ENCODE measurements around the gene PNLIPRP2.

The PNLIPRP2 gene

DNA sequence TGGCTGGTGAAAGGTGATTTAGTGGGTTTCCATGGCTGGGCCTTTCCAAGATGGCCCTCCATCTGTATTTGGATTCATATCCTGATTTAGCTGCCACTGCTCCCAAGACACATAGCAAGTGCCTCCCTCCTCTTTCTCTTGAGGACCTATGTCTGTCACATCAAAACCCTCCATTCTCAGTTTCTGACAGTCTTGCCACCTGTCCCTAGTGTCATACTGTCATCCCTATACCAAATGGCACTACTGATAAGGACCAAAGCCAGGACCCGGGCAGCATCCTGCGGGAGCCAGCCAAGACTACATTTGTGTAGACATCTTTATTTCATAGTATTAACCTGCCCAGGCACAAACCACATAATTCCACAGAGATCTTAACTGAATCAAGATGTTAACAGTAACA is 34.8 kb downstream of the PNLIPRP2 start:
- DNase-seq (ENCODE audit: low spot score), result no peak

DNA sequence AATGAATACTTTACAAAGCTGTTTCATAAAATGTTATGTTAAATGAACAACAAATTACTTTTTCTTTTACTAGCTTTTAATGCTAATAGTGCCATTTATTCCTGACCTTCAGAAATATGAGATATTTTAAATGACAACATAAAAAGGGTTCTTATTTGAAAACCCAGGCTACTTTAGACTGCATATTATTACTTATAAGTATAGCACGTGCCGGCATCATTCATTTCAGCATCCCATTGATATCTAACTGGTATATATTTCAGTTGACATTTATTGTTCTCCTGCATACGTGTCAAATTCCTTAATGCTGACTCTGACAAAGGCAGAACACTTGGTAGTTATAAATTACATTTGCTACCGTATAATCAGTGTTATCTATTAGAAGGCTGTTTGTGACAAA is 35.3 kb downstream of the PNLIPRP2 start:
- DNase-seq (ENCODE audit: low spot score), result no peak

DNA sequence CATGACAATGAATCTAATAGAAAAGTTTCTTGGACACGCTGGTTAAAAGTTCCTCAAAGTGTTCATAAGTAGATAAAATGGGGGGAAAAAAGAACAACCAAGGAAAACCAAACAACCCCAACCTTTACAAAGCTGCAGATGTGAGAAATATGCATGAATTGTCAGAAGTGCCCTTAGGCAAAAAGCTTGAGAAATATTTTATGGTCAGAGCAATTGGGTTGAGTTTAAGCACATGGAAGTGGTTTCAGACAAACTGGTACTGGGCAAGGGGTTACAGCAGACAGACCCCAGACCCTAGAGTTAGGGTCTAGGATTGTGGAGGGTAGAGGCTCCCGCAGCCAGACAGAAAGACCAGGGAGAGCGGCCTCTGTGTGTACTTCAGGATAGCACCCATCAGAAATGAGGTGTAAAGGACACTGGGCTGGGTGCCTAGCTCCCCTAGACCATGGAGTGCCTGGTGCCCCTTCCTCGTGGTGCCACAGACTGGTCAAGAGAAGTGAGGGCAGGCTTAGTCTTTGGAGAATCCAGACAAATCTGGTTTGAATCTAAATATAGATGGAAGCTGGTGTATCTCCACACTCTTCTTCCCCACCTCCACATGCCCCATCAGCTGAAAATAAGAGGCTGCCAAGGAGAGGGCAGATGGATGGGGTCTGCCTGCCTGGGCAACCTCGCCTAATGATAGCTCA is 37.3 kb downstream of the PNLIPRP2 start:
- DNase-seq (ENCODE audit: low spot score), result no peak

DNA sequence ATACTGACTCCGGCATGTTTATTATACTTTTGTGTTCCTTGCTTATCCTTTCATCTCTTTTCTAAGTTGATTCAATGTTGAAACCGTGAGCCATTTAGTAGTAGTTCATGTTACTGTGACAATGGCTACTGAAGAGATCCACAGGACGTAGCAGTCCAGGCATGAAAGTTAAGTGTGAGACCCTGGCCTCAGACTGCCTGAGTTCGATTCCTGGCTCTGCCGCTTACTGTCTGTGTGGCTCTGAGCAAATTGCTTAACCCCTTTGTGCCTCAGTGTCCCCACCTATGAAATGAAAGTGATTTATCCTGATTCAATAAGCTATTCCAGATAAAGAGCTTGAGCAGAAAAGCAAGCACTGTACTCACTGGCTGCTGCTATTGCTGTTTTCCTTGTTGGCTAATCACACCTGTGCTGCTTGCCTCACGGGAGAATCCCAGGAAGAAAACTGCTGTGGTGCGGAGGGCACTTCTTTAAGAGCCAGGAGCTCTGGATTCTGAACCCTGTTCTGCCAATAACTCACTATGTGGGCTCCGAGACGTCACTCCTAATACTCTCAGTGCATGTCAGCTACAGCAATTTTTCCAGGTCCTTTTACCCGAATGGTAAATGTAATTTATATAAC is 38.4 kb downstream of the PNLIPRP2 start:
- no peak for DNase-seq (ENCODE audit: low spot score)

DNA sequence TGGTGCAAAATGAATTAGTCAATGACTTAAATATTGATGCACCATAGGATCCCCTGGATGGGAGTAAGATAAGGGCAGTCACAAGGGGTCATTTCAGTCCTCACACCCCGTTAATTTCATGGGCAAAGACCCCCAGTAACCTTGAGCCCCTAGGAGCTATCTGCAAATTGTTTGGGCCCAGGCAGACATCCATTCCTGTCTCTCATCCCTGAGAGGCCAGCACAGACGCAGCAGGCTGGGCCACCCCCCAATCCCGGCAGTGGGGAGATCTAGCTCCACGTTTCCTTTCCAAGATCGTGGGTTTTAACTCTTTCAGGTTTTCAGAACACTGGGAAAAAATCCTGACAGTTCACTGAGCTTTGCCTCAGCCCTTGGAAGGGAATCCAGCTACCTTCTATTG is 40.1 kb downstream of the PNLIPRP2 start:
- no peak for DNase-seq (ENCODE audit: low spot score)

DNA sequence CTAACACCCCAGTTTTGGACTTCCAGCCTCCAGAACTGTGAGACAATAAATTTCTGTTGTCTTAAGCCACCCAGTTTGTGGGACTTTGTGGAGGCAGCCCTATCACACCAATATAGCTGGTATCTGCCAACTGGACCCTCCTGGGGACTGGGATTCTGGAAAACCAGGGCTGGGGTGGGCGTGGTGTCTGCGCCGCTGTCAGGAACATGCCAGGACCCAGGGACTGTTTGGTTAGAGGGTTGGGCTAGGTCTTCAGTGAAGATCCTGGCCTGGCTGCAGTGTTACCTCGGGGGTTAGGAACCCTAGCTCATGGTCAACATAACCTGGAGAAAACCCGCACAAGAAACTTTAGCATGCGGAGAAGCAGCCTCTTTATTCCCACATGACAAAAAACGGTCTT is 42.6 kb downstream of the PNLIPRP2 start:
- DNase-seq (ENCODE audit: low spot score), result no peak

DNA sequence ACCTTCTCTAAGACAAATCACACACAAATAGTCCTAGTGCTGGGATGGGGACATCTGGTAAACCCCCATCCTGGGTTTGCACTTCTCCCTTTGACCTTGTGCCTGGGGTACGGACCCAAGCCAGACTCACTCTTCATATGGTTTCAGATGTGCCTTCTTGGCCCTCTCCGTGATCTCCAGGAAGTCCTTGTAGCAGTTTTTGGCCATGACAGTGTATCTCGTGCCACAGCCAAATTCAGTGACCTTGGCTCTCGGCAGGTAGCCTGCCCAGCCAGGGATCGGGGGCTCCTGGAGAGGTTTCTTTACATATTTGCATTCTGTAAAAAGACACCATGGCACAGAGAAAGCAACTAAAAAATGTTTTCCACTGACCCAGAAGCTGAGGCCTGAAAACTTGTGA is 43.9 kb downstream of the PNLIPRP2 start:
- DNase-seq (ENCODE audit: low spot score), result no peak

DNA sequence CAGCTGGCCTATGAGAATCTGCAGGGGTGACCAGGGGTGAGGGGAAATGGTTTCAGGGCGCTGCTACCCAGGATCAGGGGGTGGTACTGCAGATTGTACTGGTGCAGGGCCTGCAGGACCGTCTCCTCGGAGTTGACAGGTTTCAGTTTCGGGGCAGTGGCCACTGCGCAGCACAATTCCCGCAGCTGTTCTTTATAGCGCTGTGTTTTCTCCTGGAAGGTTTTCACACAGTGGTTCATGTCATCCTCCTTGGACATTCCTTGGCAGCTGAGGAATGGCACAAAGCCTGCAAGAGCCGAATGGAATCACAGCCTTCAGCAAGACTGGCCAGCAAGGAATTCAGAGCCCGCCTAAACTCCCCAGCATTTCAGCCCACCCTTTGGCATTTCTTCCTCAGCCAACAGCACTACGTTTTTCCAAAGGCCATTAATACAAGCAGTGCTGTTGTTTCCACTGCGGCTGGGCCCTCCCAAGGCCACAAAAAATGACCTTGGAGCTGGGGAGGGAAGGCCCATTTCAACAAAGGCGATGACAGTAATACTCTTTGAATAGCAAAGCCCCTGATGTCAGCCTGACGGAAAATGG is 44.9 kb downstream of the PNLIPRP2 start:
- DNase-seq (ENCODE audit: low spot score), result no peak

DNA sequence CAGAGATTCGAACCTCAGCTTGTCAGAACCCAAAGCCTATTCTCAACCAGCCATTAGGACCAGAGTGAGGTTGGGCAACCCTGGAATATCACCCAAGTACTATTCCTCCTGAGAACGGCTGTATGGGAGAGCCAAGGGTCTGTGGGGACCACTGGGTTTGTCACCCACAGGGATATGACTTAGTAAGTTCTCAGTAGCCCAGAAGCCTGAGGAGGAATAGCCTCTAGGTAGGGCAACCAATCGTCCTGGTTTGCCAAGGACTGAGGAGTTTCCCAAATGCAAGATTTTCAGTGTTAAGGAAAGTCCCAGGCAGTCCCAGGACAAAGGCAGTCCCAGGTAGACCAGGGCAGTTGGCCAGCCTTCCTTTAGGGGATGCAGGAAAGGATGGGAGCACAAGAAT is 46.7 kb downstream of the PNLIPRP2 start:
- DNase-seq (ENCODE audit: low spot score), result no peak

DNA sequence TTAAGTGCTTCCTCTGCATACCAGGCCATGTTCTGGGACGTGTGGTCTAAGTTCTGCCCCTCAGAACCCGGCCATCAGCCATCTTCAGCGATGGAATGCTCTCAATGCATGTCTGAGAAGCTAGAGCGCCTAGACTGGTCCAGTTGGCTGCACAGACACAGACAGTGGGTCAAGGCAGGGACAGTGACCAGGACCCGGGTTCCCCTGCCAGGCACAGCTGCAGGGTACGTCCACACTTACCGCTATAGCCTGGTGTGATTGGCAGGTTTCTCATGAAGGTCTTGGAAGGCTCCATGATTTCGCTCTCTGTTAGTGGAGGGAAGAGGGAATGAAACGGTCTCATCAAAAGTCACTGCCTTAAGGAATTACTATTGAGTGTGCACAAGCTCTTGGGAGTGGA is 47.3 kb downstream of the PNLIPRP2 start:
- no peak for DNase-seq (ENCODE audit: low spot score)

DNA sequence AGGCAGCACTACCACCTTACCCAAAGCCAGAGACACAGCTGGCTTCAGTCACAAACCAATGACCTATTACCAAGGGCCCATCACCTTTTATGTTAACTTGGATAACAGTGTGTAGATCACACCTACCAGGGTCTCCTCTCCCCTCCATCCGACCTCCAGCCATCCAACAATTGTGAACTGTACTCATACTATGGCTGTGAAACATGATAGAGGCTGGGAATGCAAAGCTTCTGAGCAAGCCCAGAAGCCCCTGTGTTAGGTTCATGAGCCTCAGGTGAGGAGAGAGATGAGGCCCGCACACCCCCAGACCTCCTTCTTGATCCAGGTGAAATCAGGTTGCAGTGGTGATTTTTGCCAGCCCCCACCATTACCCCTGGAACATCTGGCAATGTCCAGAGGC is 47.7 kb downstream of the PNLIPRP2 start:
- no peak for DNase-seq (ENCODE audit: low spot score)

DNA sequence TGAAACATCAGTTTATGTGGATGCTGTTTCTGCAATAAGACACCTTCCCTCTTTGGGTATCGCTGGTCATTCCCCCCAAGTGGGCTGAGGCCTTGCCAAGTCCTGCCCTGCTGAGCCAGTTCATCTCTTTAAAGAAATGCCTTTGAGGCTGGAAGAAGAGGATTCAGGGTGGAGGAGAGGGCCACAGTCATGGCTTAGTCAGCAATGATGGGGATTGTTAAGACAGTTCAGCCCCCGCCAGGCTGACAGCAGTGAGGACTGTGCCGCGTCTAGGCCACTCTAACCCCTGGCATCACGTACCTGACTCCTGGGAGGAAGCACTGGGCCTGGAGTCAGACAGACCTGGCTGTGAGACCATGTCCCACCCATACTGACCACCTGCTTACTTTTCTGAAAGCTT is 48.3 kb downstream of the PNLIPRP2 start:
- DNase-seq (ENCODE audit: low spot score), result no peak

DNA sequence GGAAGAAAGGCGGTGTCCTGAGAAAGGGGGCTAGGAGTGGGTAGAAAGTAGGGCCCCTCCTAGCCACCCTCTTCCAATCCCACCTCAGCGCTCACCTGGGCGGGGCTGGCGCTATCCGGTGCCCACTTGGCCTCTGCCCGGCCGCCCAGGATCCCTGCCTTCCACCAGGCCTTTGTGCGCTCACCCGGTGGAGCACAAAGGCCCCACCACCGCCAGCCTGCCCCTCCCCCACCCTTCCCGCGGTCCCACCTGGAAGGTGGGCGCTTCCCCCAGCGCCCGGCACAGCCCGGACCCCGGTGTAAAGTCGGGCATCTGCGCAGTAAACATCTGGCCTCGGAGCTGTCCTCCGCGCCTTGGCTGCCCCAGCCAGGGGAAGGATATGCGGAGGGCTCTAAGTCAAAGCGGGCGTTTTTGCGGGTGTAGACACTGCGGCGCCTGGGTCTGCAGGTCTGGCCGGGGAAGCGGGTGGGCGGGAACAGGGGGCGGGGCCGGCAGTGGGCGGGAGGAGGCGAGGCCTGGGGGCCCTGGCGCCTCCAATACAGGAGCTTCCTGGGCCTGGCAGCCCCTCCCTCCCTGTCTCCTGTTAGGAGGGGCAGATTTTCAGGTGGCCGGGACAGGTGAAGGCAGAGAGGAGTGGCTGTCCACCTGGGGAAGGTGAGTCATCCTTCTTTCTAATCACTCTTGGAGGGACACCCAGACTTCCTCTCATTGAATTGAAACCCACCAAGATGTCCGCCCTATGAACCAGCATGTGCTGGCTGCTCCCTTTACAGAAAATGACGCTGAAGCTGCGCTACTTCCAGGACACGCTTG is 49.3 kb downstream of the PNLIPRP2 start:
- DNase-seq (ENCODE audit: low spot score), result no peak

DNA sequence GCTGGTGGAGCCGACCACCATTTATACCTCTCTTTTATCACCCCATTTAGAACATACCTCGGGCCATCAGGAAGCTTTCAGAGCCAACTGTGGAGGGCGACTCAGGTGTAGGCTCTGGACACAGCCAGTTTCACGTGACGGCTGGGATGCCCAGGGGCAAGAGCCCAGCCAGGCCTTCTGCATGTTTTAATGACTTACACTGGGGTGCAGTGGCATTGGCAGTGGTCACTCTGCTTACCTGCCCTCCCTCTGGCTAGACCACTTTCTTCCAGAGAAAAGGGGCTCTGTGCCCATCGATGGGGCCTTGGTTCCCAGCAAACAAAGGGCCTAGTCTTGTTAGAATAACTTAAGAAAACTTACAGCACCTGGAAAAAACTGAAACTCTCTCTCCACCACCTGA is 50.0 kb downstream of the PNLIPRP2 start:
- DNase-seq (ENCODE audit: low spot score), result no peak

DNA sequence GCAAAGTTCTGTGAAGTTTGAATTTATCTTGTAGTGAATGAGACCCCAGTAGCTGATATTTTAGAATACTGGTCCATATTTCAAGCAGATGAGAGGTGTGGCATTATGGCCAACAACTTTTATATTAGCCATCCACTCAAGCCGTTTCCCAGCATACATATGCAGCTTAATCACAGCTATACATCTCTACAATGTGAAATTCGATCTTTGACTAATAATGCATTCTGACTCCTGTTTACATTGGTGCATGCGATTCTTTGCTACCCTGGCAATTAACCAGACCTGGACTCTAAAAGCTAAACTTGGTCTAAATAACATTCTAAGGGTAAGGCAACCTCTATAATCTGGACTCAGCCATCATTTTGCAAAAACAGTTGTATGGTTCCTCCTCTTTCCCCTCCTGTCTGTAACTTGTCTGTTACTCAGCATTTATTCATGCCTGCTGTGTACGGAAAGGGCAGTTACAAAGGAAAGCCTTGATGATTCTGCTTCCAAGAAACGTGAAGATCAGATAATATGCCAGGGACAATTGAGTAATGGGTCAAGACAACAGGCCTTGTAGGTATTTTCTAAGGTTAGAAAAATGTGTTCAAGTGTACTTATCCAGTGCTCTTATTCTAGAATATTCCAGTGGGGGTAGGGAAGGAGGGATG is 50.6 kb downstream of the PNLIPRP2 start:
- no peak for DNase-seq (ENCODE audit: low spot score)

DNA sequence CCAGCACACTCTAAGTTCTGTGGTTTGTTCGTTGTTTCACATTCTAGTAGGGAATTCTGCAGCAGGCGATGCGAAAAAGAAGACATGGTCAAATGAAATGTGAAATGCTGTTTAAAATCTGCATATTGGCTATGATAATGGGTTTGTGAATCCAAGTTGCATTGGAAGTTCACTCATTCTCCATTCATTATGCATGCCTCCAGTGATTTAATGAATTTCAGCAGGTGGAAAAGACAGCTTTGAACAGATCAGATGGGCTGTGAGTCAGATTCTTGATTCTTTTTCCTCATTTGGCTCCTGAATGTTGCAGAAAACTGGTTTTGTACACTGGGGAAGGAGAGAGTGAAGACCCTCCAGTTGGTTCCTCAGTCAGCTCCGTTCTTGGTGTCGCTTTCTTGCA is 52.1 kb downstream of the PNLIPRP2 start:
- DNase-seq (ENCODE audit: low spot score), result no peak

DNA sequence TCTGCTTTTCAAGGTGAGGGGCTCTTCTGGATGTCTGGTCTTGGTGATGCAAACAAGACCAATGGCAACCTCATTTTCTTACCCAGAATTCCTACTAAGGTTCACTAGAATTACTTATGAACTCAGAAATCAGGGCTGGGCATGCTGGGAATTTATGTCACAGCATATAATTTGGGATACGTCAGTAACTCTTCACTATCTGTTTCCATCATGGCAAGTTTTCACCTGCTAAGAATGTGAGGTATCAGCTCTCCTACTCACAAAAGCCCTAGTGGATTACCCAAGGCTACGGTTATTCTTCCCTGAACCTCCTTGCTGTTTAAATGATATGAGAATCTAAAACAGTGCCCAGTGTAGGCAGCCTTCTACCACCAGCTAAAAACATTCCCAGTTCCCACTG is 53.1 kb downstream of the PNLIPRP2 start:
- no peak for DNase-seq (ENCODE audit: low spot score)

DNA sequence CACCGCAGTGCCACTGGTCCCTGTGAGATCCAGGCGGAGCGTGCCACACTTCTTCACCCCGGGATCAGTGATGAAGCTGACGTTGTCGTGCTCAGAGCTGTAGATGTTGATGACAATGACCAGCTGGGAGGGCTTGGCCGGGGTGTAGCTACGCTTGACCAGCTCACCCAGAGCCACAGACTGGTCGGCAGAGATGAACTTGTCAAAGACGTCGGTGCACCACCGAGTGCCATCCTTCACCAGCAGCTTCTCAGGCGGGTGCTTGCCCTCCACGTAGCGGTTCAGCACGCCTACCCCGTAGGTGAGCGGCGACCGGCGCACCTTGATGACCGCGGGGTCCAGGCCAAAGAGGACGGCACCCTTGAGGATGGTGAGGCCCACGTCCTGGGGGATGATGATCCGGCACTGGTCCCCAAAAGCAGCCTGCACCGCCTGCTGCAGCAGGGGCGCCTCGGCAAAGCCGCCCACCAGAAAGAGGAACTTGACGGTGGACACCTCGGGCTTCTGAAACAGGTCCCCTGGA is 54.2 kb downstream of the PNLIPRP2 start:
- DNase-seq (ENCODE audit: low spot score), result no peak

DNA sequence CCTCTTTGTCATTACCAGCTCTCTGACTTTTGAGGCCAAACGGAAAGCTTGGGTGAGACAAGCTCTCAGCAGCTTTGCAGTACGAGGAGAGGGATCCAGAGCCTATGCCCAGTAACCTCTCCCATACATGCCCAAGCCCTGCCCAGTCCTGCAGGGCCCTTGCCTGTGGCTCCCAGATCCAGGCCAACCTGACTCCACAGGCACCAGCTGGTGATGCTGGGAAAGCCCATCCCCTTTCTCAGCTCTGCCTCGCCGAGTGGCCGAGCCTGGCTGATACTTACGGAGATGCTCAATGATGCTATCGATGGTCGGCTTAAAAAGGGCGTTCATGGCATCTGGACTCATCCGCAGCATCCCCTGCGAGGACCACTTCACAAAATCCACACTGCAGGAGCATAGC is 55.4 kb downstream of the PNLIPRP2 start:
- DNase-seq (ENCODE audit: low spot score), result no peak

DNA sequence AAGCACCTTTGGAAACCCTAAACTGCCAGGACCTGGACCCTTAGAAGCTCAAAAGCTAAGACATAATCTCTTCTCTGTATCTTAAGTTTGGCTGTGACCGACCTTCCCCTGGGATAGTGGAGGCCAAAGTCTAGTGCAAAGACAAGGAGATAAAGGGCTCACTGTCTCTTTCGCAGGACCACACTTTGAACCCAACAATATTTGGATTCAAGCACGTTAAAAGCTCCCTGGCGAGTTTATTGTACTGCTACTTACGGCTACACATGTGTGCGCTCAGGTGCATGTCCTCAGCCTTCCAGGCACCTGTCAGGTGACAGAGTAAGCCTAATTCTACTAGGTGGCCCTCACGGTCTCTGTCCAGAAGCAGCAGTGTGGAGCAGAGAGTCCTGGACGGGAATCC is 55.9 kb downstream of the PNLIPRP2 start:
- no peak for DNase-seq (ENCODE audit: low spot score)

DNA sequence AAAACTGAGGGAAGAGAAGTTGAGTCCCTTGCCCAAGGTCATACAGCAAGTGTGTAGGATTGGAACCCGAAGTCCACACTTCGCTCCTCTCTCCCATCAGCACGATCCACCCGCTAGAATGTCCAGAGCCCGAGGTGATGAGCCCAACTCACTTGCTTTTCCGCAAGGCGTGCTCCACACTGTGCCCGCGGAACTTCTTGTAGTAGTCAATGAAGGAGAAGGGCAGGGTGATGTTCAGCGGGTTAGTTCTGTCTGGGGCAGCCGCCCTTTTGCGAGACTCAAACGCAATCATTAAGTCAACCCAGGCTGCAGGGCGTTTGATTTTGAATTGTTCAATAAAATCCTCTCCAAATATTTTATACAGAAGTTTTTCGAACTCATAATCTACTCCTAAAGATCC is 58.6 kb downstream of the PNLIPRP2 start:
- no peak for DNase-seq (ENCODE audit: low spot score)

DNA sequence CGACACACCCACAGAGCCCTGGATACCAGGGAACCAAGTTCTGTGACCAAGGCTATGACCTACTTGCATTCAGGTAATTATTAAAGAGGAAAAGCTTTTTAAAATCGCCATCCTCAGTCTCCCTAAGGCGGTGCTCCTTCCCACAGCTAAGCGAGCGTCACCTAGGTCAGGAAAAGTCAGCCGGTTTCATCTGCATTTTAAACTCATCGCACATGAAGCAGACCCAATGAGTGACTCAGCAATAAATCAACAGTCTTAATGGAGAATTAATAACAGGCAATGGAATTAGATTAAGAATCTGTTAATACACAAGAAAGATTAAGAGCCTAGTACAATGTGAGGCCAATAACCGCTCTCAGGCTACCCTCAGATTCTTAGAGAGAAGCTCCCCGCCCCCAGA is 62.4 kb downstream of the PNLIPRP2 start:
- no peak for DNase-seq (ENCODE audit: low spot score)

Measured in RKO (cell line).